Right lobe of liver (tissue), 6 donors: ENCODE results near the gene SERP2. TPM values are rescaled to one million over a fixed set of nuclear protein-coding genes. Genes with fewer than 3 reads are reported as not detected.

ENCODE experiments used
- ATAC-seq, 4 donors: fragments of 200-7000 bp; cut with Tn5 transposase; one replicate each; pipeline ENCODE4 v1.9.1; 2020; ENCODE audit warnings: mild to moderate bottlenecking in 4 of 4, moderate library complexity in 4 of 4
- DNase-seq, 3 donors: peaks; one replicate each; pipeline ENCODE4 v3.0.0-alpha.2; 2020
- H3K27ac ChIP-seq, 3 donors: fragments of 200-600 bp; one replicate each; pipeline ENCODE4 v1.8.0; 2022
- H3K27me3 ChIP-seq, 2 donors: fragments of 200-600 bp; one replicate each; pipeline ENCODE4 v1.8.0; 2022
- H3K36me3 ChIP-seq, 4 donors: fragments of 200-600 bp; sonication (generic) in 1 of 4; one replicate each; pipeline versions ENCODE4 v1.5.1 to v1.8.0; 2017 to 2022; ENCODE audit warnings: control low read depth in 1 of 4
- H3K4me1 ChIP-seq, 4 donors: fragments of 200-600 bp; sonication (generic) in 1 of 4; one replicate each; pipeline versions ENCODE4 v1.5.1 to v1.8.0; 2017 to 2022; ENCODE audit warnings: control low read depth in 1 of 4
- H3K4me3 ChIP-seq, 3 donors: fragments of 200-600 bp; one replicate each; pipeline ENCODE4 v1.8.0; 2022
- H3K9me3 ChIP-seq, 4 donors: fragments of 200-600 bp; sonication (generic) in 1 of 4; one replicate each; pipeline versions ENCODE4 v1.5.1 to v1.8.0; 2017 to 2022; ENCODE audit warnings: control low read depth in 1 of 4
- CTCF ChIP-seq, 4 donors: fragments of 200-600 bp in 3 of 4; fragments of 450-650 bp in 1 of 4; IDR thresholded peaks; one replicate each; pipeline versions ENCODE4 v1.5.1 to v1.8.0; 2016 to 2022; ENCODE audit warnings: antibody characterized with exemption in 4 of 4, mild to moderate bottlenecking in 2 of 4
- POLR2A ChIP-seq: fragments of 450-650 bp; IDR thresholded peaks from one replicate; pipeline ENCODE4 v1.6.1; 2017; ENCODE audit warnings: antibody characterized with exemption, mild to moderate bottlenecking
- WGBS: methylation state at CpG from one replicate; pipeline ENCODE4 v1.1.6; 2018; ENCODE audit warnings: low coverage, low lambda C conversion rate; ENCODE audit not compliant: insufficient coverage; ENCODE audit errors: missing lambda C conversion rate; 5-methylcytosine and 5-hydroxymethylcytosine counted together
- intact Hi-C, 2 donors: fragments of 100-400 bp; cut with DNase I; formaldehyde crosslinking; loops; one replicate each; pipeline versions ENCODE4 v1.11.2 to v1.14.1; 2022
- total RNA-seq, 6 experiments: library from RNA; depleted of rRNA in 2 of 6; stranded (reverse); fragments of >200 nt in 2 of 6; fragmentation: NEBNext Ultra II Directional in 3 of 6; extraction: Animal tissue kit (Norgen Biotek cat#: 25700) in 3 of 6; gene quantifications; one replicate each; pipeline versions ENCODE4 v1.1.0 to v1.2.4, GENCODE V29; 2016 to 2023
- donor health status: DM: no; HTN: yes; CAD: no.
- donor health status: DM: no; HTN: no; CAD: no.
- donor health status: DM: no; HTN: no; CAD: no.
- donor health status: DM: no; HTN: yes; CAD: no.
- donor health status: DM: no; HTN: yes; CAD: no.

SERP2 gene
- total RNA-seq, 6 experiments from 2014 or later: 2.1 to 9.0 (median 2.8) TPM

DNA sequence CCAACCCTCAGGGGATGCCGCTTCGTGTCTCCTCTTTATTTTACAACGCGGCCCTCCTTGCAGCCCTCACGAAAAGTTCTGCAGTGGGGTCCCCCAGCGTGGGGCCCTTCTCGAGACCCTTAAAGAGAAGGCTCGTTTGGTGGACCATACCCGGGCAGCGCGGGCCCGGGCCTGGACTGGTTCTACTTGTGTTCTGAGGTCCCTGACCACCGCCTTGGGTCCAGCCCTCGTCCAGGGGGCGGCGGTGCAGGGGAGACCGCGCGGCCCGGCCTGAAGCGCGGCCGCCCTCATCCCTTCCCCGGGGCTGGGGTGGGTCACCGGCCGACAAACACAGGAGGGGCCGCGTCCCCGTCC, 400 bp upstream of the SERP2 start:
- intact Hi-C loops: no loop called here
- no peaks in the 10 kb centered on the region for H3K9me3 ChIP-seq
- no peaks in the 10 kb centered on the region for H3K36me3 ChIP-seq
- no peaks in the 10 kb centered on the region for H3K27me3 ChIP-seq
- H3K27ac ChIP-seq: peak overlapping the region in 1 of 3 donors; percentile 47
- peaks cover 0 to 10% (median 0%) of the 10 kb centered on the region in 4 donors for H3K4me1 ChIP-seq
- 59% methylated on average over 19 of the region's 29 CpGs for WGBS
- TF ChIP-seq POLR2A (no peak), CTCF (IDR thresholded peaks at IDR 0.05) (no peak)
- no peak for DNase-seq
- H3K4me3 ChIP-seq: peak overlapping the region; percentile 56 to 71 (median 67)
- ATAC-seq: peak in 2 of 4 donors; percentile 9 to 23

- Histone ChIP-seq H3K27ac (peak overlapping the region in 1 of 3 donors; percentile 47), H3K4me1 (peaks cover 0 to 10% (median 0%) of the 10 kb centered on the region in 4 donors), H3K4me3 (peak overlapping the region; percentile 56 to 71 (median 67)), H3K27me3 (no peaks in the 10 kb centered on the region), H3K36me3 (no peaks in the 10 kb centered on the region), H3K9me3 (no peaks in the 10 kb centered on the region)
- ATAC-seq (peak in 3 of 4 donors; percentile 48 to 56 (median 52)), DNase-seq (no peak)
- WGBS: 66% methylated on average over 8 of the region's 10 CpGs
- TF ChIP-seq POLR2A (no peak), CTCF (IDR thresholded peaks at IDR 0.05) (no peak)
- intact Hi-C loops: no loop called here
Observed at GRCh38 chr13:44374348-44374712, 706 bp downstream of the SERP2 start.

- Histone ChIP-seq H3K36me3 (no peaks in the 10 kb centered on the region), H3K9me3 (no peaks in the 10 kb centered on the region), H3K27me3 (no peaks in the 10 kb centered on the region), H3K4me3 (no peak overlapping the region), H3K4me1 (peaks cover 0 to under 1% (median 0%) of the 10 kb centered on the region in 4 donors), H3K27ac (no peak overlapping the region)
- DNase-seq: no peak
- TF ChIP-seq CTCF (IDR thresholded peaks at IDR 0.05) (no peak), POLR2A (no peak)
- intact Hi-C loops: no loop called here
- 39% methylated on average over 3 of the region's 3 CpGs for WGBS
- ATAC-seq: no peak
Observed at GRCh38 chr13:44378277-44378676, 4.7 kb downstream of the SERP2 start.

DNA sequence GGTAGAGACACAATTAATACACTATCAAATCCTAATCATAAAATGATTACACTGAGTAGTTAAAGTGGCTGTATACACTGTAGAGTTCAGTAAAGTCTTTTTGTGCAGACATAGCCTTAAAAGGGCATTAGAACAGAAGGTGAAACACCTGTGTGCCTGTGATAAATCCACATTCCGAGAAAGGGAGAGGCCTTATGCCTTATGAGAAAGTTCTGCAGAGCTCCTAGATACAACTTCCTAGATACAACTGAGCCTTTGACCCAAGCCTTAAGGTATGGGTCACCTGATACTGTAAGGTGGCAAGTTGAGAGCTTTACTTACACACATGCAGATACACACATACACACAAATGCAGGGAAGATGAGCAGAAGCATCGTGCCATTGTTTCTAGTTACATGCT, 6.3 kb downstream of the SERP2 start:
- TF ChIP-seq POLR2A: no peak
- no peak for TF ChIP-seq CTCF (IDR thresholded peaks at IDR 0.05)
- H3K27ac ChIP-seq: no peak overlapping the region

More for the DNA sequence above, 6.3 kb downstream of the SERP2 start:
- H3K4me3 ChIP-seq: no peak overlapping the region
- no peak for DNase-seq
- H3K36me3 ChIP-seq: no peaks in the 10 kb centered on the region
- no peaks in the 10 kb centered on the region for H3K9me3 ChIP-seq
- H3K4me1 ChIP-seq: peaks cover 0 to 12% (median 4%) of the 10 kb centered on the region in 4 donors
- H3K27me3 ChIP-seq: no peaks in the 10 kb centered on the region
- intact Hi-C loops: no loop called here
- no peak for ATAC-seq
- 100% methylated on average over 1 of the region's 2 CpGs for WGBS
